ES-I3 (cell line): Measurements from ENCODE around the gene OR6K2.
"Not testable (repeated sequence)": the region's sequence is repeated elsewhere in the genome, so short reads cannot be mapped to it uniquely, and the experiment has no call there.

Experiments
- H3K36me3 ChIP-seq: 2 replicates; pipeline ENCODE4 v1.6.1; 2013; ENCODE audit warnings: mild to moderate bottlenecking, low read length, control low read depth, moderate library complexity; ENCODE audit not compliant: insufficient read depth
- H3K4me1 ChIP-seq: 2 replicates; pipeline ENCODE4 v1.6.1; 2013; ENCODE audit warnings: mild to moderate bottlenecking, control low read depth, low read length; ENCODE audit not compliant: insufficient read depth
- H3K9ac ChIP-seq: 2 replicates; pipeline ENCODE4 v1.6.1; 2013; ENCODE audit warnings: low read depth, mild to moderate bottlenecking, low read length, moderate library complexity
- H3K9me3 ChIP-seq: 2 replicates; pipeline ENCODE4 v1.6.1; 2013; ENCODE audit warnings: mild to moderate bottlenecking, low read length, moderate library complexity; ENCODE audit not compliant: control insufficient read depth, insufficient read depth

The OR6K2 gene

DNA sequence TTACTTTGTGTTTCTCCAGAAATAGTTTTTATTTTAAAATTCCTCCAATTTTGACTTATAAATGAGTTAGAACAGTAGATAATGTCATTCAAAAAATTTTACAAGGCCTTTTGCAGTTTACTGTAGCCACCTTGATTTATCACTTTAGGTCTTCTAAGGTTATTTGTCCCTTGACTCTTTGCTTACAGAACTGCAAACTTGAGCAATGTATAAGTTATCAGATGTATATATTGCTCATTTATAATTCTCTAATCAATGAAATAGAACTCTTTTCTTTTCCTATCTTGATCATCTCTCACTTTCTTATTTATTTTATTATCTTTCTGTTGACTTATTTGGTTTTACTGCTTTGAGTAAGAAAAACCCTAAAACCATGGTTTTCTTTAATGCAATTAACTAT, 8.1 kb downstream of the OR6K2 start:
- Histone ChIP-seq H3K36me3 (no peaks in the 10 kb centered on the region), H3K9me3 (no peaks in the 10 kb centered on the region), H3K4me1 (no peaks in the 10 kb centered on the region), H3K9ac (no peak overlapping the region)

DNA sequence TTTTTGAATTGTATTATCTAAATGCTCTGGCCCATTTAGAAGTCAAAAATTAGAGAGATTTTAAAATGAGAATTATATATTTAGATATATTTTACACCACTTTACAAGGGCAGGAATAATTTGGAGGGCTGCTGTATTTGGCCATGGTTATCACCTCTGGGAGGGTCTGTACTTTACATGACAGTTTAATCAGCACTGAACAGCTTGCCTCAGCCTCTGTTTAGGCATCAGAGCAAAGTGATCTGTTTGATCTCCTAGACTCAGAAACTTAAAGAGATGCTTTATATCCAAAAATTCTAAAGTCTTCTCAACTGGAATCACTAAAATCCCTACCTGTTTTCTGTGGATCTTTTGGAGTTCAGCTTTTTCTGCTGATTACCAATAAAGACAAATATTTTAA, 8.5 kb downstream of the OR6K2 start:
- Histone ChIP-seq H3K4me1 (no peaks in the 10 kb centered on the region), H3K9ac (no peak overlapping the region), H3K36me3 (no peaks in the 10 kb centered on the region), H3K9me3 (no peaks in the 10 kb centered on the region)

DNA sequence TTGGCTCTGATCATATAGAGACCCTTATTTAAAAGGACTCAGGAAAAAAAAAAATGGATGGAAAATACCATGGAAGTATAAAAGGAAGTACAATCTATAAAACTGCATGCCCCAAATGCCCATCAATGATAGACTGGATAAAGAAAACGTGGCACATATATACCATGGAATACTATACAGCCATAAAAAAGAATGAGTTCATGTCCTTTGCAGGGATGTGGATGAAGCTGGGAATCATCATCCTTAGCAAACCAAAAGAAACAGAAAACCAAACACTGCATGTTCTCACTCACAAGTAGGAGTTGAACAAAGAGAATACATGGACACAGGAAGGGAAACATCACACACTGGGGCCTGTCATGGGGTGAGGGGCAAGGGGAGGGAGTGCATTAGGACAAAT, 9.3 kb downstream of the OR6K2 start:
- not testable (repeated sequence) for H3K36me3 ChIP-seq, H3K4me1 ChIP-seq, H3K9ac ChIP-seq, H3K9me3 ChIP-seq

DNA sequence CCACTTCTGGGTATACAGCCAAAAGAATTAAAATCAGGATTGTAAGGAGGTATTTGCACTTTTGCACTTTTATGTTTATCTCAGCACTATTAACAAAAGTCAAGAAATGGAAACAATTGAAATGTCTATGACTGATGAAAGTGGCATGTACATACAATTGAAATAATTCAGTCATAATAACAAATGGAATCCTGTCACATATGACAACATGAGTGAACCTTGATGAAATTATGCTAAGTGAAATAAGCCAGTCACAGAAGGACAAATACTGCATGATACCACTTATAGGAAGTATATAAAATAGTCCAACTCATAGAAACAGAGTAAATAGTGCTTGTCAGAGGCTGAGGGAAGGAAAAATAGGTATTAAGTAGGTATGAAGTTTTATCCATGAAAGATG, 10.6 kb downstream of the OR6K2 start:
- Histone ChIP-seq H3K4me1 (no peaks in the 10 kb centered on the region), H3K9me3 (no peaks in the 10 kb centered on the region), H3K9ac (no peak overlapping the region), H3K36me3 (no peaks in the 10 kb centered on the region)

DNA sequence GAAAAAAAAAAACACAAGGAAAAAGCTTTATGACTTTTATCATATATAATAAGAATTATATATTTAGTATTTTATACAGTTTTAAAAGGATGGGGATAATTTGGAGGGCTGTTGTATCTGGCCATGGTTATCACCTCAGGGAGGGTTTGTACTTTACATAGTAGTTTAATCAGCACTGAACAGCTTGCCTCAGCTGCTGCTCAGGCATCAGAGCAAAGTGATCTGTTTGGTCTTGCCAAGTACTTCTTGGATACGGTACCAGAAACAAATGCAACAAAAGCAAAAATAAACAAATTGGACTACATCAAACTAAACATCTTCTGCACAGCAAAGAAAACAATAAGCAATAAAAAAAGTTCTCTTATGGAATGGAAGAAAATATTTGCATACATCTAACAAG, 11.3 kb downstream of the OR6K2 start:
- Histone ChIP-seq H3K9me3 (no peaks in the 10 kb centered on the region), H3K9ac (no peak overlapping the region), H3K4me1 (no peaks in the 10 kb centered on the region), H3K36me3 (no peaks in the 10 kb centered on the region)

DNA sequence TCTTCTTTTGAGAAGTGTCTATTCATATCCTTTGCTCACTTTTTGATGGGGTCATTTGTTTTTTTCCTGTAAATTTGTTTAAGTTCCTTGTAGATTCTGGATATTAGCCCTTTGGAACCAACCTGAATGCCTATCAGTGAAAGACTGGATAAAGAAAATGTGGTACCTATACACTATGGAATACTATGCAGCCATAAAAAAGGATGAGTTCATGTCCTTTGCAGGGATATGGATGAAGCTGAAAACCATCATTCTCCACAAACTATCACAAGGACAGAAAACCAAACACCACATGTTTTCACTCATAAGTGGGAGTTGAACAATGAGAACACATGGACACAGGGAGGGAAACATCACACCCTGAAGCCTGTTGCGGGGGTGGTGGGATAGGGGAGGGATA, 12.1 kb downstream of the OR6K2 start:
- not testable (repeated sequence) for H3K9me3 ChIP-seq, H3K9ac ChIP-seq, H3K36me3 ChIP-seq, H3K4me1 ChIP-seq

DNA sequence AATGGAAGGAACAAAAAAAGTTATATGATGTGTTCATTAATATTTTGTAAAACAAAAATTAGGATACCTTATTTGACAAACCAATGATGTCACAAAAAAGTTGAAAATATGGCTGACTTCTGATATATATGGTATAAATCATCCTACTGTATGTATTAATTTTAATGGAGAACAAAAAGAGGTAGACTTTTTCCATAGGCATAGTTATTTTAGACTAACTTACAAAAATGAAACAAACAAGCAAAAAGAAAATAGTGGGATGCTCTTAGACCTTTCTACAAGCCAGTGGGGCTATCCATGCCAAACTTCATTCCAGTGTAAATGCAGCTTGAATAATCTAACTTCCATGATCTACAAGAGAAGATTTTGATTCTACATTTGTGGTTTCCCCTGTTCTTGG, 13.4 kb downstream of the OR6K2 start:
- H3K9ac ChIP-seq: no peak overlapping the region
- H3K36me3 ChIP-seq: no peaks in the 10 kb centered on the region

DNA sequence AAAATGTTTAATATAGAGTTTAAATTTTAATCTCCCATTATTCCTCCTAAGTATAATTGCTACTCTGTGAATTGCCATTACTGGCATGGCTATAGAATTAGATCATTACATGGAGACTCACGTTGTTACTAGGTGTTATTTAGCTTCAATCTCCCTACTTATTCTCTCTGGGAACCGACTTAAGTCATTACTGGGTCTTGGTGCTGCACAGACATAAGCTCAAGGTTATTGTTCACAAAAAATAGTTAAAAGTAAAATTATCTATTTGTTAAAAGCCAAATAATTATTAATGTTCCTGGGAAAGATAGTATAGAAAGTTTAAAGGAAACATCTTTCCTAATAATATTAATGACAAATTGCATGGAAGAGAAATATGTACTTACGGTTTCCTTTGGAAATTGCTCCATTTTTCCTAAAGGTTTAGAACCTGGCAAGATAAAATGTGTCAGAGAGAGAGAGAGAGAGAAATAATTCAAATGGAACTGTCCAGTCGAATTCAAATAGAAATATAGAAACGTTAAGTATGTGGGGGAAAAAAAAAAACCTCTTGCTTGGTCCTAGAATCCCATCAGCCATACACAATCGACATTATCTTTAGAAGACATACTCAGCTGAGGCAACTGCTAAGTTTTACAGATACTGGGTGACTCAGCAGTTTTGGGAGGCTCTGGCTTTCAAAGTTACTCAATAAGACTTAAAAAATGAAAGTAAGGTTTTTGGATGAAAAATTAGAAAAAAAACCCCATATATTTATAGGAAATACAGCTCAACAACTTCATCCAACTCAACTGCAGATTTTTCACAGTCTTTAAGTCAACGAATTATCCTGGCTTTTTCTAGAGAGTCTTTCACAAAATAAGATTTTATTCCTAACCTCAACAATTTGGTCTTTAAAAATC, 14.1 kb downstream of the OR6K2 start, which contains the start of gene SPTA1:
Gene SPTA1 (minus strand): TSS at position 605 of the 899 bp plus-strand sequence. CDS start 198 bp downstream, at position 407.
- Histone ChIP-seq H3K9me3 (no peaks in the 10 kb centered on the region), H3K4me1 (no peaks in the 10 kb centered on the region), H3K9ac (no peak within 1 kb of the TSS), H3K36me3 (no peaks in the 10 kb centered on the region)

More for the DNA sequence above, 13.4 kb downstream of the OR6K2 start:
- Histone ChIP-seq H3K9me3 (no peaks in the 10 kb centered on the region), H3K4me1 (no peaks in the 10 kb centered on the region)

DNA sequence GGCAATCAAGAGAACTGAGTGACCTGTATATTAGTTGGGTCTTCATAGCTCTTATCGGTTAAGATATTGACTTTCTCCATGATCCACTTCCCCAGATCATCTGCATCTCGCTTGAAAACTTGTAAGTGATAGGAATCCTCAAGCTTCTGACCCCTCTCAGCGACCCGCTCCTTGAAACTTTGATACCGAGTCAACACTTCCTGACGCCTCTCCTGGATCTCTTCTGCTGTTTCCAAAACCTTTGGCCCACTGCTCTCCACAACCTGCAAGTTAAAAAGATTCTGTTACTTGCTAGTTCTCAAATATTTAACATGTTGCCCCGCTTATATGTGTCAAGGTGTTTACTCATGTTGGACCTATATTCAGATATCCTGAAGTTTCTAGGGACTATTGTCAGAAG, 15.4 kb downstream of the OR6K2 start:
- H3K9ac ChIP-seq: no peak overlapping the region
- H3K36me3 ChIP-seq: no peaks in the 10 kb centered on the region
- no peaks in the 10 kb centered on the region for H3K9me3 ChIP-seq
- no peaks in the 10 kb centered on the region for H3K4me1 ChIP-seq

DNA sequence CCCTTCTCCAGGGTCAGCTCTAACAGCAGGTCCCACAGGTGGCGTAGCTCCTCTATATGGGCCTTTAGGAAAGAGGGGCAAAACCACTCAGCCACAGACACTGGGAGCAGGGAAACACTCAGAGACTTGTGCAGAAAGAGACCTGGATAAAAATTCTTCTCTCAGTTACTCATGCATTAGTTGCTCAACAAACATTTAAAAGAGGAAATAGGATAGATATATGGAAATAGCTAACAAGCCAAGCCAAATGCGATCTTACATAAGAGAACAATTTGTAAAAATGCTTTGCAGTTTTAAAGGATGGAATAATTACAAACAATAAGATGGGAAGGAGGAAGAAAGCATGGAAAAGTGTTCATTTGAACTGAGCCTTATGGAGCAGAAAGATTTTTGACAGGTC, 18.8 kb downstream of the OR6K2 start:
- H3K4me1 ChIP-seq: no peaks in the 10 kb centered on the region
- no peak overlapping the region for H3K9ac ChIP-seq
- no peaks in the 10 kb centered on the region for H3K9me3 ChIP-seq
- H3K36me3 ChIP-seq: no peaks in the 10 kb centered on the region

DNA sequence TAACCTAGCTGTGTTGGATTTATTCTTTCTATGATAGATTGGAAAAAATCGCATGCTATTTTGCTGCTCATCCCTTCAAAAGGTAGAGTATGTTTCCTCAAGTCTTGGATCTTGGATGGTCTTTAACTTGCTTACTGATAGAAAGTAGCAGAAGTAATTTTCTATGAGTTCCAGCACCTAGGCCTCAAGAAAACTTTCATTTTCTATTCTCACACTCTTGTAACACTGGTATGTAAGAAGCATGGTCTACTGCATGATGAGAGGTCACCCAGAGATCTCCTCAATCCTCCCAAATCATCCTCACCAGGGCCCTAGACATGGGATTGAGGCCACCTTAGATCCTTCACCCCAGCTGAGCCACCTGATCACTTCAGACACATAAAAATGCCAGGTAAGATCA, 21.2 kb downstream of the OR6K2 start:
- no peaks in the 10 kb centered on the region for H3K9me3 ChIP-seq
- H3K36me3 ChIP-seq: no peaks in the 10 kb centered on the region
- H3K9ac ChIP-seq: no peak overlapping the region

DNA sequence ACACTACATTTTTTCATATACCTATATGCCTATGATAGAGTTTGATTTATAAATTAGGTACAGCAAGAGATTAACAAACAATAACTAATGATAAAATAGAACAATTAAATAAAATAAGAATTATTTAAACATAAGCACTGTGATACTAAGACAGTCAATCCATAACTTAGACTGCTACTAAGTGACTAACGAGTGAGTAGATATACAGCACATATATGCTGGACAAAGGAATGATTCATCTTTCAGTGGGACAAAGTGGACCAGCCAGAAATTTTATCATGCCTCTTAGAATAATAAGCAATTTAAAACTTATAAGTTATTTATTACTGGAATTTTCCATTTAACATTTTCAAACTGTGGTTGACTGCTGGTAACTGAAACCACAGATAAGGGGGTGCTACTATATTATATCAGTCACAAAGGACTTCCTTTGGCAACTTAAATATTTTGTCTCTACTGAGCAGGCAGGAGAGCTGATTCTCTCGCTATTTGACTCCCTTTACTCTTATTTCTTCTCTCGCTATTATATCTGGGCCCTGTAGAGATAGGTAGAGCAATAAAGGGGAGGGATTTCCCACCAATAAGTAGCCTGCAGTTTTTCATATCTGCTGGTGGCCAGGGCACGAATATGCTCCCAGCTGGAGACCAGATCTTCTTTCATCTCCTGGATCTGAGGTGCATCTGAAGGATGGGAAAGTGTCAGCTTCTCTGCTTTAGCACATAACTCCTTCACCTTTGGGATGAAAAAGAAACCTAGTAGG, 24.7 kb downstream of the OR6K2 start:
- Histone ChIP-seq H3K9me3 (no peaks in the 10 kb centered on the region), H3K4me1 (no peaks in the 10 kb centered on the region), H3K36me3 (no peaks in the 10 kb centered on the region), H3K9ac (no peak overlapping the region)

More for the DNA sequence above, 21.2 kb downstream of the OR6K2 start:
- H3K4me1 ChIP-seq: no peaks in the 10 kb centered on the region

DNA sequence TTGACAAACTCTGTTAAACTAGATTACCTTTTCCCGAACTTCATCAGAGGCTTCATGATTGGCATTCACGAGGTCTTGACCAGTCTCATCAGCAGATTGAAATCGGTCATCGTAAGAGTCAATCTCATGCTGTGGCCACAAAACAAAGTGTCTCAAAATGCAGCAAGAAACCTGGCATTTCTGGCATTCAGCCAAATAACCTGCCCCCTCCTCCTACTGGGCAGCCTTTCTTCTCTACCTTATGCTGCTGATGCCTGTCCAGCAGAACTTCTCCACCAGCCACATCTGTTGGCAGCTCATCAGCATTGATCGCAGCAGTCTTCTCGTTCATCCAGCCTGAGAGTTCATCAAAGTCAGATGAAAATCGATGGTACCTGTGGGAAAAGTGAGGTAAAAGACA, 26.1 kb downstream of the OR6K2 start:
- H3K36me3 ChIP-seq: no peaks in the 10 kb centered on the region
- no peaks in the 10 kb centered on the region for H3K9me3 ChIP-seq
- H3K4me1 ChIP-seq: no peaks in the 10 kb centered on the region
- H3K9ac ChIP-seq: no peak overlapping the region

DNA sequence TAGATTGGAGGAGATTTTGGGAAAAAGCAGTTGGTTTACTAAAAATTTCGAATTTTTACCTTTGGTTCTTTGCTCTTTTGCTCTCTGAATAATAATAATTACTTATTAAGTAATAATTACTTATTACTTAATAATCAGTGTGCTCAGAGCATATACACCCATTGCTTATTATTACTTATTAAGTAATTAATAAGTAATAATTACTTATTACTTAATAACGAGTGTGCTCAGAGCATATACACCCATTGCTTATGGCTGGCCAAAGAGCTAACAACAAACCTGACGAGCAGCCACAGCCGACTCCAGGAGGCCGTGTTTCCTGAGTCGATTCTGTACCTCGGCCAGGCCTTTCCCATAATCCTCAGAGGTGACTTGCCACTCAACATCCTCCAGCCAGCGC, 34.4 kb downstream of the OR6K2 start:
- no peaks in the 10 kb centered on the region for H3K4me1 ChIP-seq

DNA sequence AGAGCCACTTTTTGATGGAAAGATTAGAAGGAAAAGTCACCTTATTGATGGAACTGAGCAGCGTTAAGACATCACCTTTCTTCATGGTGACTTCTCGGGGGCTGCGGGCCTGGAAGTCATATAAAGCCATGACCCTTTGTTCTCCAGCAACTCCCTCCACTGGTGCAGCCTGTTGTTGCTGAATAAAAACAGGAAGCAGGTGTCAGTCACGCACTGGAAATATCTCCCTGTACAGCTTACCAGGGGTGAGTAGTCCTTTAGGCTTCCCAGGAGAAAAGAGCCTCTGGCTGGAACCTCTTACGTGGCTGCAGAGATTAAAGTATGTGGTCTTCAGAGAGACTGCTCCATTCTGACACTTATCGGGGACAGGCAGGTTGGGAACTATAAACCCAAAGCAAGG, 45.9 kb downstream of the OR6K2 start:
- Histone ChIP-seq H3K9me3 (no peaks in the 10 kb centered on the region), H3K4me1 (no peaks in the 10 kb centered on the region), H3K36me3 (no peaks in the 10 kb centered on the region), H3K9ac (no peak overlapping the region)

More for the DNA sequence above, 34.4 kb downstream of the OR6K2 start:
- Histone ChIP-seq H3K9me3 (no peaks in the 10 kb centered on the region), H3K9ac (no peak overlapping the region), H3K36me3 (no peaks in the 10 kb centered on the region)
